ENCODE measurements around the gene DSTYK.

DSTYK gene, protein sequence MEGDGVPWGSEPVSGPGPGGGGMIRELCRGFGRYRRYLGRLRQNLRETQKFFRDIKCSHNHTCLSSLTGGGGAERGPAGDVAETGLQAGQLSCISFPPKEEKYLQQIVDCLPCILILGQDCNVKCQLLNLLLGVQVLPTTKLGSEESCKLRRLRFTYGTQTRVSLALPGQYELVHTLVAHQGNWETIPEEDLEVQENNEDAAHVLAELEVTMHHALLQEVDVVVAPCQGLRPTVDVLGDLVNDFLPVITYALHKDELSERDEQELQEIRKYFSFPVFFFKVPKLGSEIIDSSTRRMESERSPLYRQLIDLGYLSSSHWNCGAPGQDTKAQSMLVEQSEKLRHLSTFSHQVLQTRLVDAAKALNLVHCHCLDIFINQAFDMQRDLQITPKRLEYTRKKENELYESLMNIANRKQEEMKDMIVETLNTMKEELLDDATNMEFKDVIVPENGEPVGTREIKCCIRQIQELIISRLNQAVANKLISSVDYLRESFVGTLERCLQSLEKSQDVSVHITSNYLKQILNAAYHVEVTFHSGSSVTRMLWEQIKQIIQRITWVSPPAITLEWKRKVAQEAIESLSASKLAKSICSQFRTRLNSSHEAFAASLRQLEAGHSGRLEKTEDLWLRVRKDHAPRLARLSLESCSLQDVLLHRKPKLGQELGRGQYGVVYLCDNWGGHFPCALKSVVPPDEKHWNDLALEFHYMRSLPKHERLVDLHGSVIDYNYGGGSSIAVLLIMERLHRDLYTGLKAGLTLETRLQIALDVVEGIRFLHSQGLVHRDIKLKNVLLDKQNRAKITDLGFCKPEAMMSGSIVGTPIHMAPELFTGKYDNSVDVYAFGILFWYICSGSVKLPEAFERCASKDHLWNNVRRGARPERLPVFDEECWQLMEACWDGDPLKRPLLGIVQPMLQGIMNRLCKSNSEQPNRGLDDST

DNA sequence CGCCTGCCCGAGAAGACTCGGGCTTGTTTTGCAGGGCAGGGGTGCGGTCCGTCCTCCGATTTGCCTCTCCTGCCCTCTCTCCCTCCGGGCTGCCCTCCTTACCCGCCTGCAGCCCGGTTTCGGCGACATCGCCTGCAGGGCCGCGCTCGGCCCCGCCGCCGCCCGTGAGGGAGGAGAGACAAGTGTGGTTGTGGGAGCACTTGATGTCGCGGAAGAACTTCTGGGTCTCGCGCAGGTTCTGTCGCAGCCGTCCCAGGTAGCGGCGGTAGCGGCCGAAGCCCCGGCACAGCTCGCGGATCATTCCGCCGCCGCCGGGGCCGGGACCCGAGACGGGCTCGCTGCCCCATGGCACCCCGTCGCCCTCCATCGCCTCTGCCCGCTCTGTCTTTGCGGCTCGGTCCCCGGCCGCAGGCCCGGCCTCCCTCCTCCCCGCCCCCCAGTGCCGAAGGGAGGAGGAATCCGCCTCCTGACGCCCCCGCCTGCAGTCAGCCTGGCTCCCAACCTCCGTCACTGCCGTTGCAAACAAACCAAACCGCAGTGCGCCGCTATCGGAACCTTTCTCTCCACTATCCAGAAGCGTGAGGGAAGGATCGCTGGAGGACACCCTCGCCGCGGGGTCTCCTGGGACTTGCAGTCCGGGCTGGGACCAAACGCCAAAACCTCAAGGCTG, at the start of gene DSTYK:
TSS of gene DSTYK (minus strand) at position 534 of the 670 bp plus-strand sequence. CDS start at position 367, 167 bp downstream.
- DNase-seq (ENCODE audit: low spot score): peak; percentile 95

DNA sequence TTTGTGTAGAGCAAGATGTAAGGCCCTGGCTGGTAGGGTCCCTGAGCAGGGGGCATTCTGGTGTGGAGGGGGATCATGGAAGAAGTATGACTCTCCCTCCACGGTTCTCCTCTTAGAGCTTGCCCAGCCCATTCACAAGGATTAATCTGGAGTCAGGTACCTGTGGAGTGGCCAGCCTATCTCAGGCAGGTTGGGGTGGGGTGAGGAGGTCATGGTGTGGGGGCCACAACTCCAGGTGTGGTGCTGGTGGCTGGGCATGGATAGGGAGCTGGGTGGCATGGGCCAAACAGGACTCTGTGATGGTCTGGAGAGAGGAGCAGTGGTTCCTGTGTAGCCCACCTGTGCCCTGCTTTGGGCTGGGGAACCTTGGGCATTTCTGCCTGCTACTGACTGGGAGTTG, 48.5 kb upstream of the DSTYK start:
- no peak for DNase-seq (ENCODE audit: low spot score)

DNA sequence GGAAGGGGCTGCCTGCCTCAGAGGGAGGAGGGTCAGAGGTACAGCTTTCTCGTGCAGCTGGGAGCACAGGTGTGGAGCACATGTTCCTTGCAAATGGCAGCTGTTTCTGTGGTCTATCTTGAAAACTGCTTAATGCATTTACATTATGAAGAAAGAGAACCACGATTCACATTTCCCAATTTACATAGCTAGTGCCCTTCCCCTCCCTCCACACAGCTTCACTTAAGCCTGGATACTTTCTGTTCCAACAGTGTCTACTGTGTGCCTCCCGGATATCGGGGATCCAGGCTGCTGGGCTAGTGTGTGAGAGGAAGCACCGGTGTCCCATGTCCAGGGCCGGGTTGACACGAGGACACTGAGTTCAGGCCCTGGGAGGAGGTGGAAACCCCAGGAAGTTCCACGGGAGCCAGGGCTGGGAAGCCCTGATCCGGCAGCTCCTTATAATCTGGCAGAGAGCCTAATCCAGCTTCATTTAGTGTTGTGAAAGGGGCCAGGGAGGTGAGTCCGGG, 47.9 kb upstream of the DSTYK start:
- no peak for DNase-seq (ENCODE audit: low spot score)

DNA sequence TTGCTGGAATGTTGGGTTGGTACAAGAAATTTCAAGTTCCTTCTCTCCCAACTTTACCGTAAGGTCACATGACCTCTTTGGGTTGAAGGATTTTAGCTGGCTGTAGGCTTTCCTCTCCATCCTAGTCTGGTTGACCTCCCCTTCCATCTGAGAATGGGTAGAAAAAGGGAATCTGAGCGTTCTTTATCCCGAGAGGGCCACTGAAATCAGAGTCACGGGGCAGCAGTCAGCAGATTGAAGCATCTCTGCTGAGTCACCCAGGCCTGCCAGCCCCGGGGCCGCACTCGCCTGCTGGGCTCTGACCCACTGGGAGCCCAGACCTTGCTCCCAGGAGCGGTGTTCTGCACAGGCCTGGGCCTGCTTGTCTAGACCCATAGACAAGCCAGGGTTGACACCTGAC, 47.2 kb upstream of the DSTYK start:
- peak; percentile 40 for DNase-seq (ENCODE audit: low spot score)

DNA sequence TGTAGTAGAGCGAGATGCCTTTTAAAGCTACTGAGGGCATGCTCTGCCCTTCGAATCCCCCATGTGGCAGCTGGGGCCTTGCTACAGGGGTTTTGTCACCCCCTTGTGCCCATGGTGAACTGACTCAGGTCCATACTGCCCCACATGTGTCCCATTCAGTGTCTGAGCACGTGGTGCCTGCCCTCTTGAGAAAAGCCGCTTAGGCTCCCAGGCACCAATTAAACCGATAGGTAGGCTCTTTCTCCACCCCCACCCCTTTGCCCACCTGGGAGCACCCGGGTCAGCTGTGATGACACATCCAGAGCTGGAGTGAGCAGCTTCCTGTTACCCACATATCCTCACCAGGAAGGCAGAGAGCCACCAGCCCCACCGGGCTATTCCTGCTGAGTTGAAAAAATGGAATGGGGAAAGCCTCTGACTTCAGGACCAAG, 46.8 kb upstream of the DSTYK start:
- DNase-seq (ENCODE audit: low spot score): peak; percentile 46

DNA sequence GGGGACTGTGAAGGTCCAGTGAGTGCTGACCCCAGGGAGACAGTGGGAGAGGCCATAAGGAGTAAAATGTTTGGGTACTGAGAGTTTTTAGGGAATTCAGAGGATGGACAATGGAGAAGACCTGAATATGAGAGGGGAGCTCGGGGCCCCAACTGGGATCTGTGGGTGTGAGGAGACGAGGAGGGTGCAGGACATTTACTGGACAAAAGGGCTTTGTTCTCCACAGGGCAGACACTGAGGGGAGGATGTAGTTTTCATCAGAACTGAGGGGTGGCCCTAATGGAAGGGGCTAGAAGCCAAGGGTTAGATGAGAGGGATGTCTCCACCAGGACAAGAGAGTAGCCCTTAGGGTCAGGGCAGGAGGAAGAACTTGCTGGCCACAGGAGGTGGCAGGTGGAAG, 46.2 kb upstream of the DSTYK start:
- DNase-seq (ENCODE audit: low spot score): no peak

DNA sequence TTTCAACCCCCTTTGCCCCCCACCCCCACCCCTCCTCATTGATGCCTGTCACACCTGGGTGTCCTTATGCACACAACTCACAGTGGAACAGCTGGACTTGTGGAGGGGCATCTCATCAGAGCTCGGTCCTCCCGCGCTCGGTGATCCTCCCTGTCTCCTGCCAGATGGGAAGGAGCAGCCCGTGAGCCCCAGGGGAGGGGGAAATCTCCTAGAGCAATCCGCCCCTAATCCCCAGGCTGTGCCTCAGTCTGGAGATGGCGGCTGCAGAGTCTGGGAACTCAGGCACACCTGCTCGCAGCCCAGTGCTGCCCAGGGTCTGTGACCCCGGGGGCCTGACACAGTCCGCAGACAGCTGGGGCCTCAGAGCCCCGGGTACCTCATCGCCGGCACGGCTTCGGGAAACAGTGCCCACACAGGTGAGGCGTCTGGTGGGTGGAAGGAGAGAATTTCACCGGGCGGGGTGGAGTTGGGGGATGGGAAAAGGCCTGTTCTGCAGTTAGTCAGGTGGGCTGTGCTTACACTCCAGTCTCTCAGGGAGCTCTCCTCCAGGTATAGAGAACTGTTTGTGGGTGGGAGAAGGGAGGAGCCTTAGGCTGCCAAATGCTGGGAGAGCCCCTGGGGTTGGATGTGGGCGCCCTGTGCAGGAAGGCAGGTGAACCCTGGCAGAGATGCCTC, 45.6 kb upstream of the DSTYK start:
- no peak for DNase-seq (ENCODE audit: low spot score)

DNA sequence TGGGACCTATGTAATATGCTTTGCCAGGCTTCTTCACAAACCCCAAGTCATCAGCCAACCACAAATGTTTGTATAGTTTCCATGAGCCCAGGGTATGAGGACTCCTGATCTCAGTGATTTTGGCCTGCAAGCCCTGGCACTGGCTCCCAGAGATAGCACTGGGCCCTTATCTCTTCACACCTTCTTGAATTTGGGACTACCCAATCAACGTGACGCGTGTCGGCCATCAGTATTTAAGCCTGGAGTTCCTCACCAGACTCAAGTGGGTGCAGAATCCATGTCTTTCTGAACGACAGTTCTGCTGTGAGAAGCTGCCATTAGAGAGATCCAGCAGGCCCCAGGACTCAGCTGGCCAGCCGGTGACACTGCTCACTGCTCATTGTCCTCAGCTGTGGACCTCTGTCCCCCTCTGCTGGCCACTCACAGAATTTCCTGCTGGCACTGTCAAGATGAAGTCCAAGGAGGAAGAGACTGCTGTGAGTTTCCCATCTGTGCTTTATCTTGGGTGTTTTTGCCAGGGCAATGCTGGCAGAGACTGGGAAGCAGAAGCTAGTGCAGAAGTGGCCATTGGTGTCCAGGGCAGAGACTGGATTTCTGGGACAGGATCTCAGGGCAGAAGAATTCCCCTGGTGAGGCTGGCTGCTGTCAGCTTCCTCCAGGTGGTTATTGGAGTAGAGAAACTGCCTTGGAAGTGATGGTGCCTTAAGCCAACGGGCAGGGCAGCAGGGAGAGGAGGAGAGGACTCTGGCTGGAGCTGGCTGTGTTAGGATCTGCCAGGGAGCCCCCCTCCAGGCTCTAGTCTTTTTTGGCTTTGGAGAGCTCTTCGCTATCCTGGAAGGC, 44.7 kb upstream of the DSTYK start:
- DNase-seq (ENCODE audit: low spot score): peak; percentile 91

DNA sequence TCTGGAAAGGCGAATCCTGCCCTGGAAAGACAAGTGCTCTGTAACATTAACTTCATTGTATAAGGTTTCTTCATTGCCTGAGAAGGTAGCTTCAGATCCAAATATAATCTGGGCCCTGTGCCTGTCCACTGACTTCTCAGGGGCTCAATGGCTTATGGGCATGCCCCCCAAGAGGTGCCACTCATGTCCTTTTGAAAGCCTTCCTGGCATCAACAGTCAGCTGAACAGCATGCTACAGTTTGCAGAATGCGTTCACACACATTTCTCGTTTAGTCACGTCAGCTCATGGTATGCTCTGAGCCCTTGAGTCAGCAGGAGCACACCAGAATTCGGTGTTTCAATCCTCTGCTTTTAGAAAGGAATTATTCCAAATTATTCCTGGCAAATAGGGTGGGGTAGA, 40.1 kb upstream of the DSTYK start:
- DNase-seq (ENCODE audit: low spot score): no peak

DNA sequence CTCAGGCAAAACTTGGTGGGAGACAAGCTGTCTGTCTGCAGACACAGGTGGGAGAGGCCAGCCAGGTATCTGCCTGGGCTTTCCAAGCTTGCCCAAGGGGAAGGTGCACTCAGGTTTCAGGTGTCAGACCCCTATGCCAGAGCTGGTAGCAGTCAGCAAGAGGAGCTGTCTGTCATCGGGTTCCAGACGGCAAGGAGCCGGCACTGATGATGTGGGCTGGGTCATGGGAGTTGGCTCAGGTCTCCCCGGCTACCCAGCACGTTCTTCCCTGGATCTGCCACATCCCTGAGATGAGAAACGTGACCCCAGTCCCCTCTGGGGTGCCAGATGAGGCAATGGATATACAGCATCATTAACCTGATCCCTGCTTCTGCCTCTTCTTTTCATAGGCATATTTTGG, 39.2 kb upstream of the DSTYK start:
- DNase-seq (ENCODE audit: low spot score): no peak

DNA sequence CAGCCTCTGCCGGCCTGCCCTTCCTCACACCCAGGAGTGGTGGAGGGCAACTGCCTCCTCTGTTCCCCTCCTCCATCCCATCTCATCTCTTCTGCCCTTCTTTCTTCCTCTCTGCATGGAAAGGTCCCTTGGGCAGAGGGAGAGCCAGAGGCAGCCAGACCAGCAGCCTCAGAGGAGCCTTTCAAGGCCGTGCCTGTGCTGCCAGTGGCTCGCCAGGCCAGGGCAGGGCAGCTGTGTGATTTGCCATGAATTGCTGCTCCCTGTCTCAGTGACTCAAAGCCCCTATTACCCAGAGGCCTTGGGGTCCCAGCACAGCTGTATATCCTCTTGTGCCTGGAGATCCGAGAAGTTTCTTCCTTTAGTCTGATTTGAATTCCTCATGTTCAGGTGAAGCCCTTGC, 38.1 kb upstream of the DSTYK start:
- no peak for DNase-seq (ENCODE audit: low spot score)

DNA sequence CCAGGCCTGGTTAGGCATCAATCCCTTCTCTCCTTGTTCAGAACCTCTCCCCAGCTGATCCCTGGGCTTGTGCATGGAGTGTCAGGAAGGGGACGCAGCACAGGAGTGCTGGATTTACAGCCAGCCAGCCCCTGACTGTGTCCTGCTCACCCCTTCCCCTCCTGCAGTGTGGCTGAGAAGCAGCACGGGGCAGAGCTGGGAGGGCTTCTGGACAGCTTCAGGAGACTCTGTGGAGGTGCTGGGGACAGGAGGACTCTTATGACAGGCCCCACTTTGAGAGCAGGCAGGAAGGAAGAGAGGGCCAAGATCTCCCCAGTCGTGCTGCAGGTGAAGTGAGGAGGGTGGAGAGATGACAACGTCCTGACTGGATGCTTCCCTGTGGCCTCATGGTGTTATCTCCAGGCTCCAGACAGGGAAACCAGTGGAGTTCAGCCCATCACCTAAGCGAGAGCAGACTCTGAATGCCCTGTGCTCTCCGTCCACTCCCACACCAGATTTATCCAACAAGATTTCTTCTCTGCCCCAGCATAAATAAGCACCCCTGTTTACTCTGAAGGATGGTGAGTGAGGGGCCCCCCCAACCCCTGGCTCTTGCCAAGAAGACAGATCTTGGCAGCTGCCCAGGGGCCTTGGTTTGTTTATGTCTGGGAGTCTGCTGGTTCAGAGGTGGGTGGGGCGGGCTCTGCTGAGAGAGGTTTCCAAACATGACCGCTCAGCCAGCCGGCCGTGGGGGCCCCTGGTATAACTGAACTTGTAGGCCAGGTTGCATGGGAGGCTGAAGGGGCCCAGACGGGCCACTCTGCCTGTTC, 37.5 kb upstream of the DSTYK start:
- no peak for DNase-seq (ENCODE audit: low spot score)

DNA sequence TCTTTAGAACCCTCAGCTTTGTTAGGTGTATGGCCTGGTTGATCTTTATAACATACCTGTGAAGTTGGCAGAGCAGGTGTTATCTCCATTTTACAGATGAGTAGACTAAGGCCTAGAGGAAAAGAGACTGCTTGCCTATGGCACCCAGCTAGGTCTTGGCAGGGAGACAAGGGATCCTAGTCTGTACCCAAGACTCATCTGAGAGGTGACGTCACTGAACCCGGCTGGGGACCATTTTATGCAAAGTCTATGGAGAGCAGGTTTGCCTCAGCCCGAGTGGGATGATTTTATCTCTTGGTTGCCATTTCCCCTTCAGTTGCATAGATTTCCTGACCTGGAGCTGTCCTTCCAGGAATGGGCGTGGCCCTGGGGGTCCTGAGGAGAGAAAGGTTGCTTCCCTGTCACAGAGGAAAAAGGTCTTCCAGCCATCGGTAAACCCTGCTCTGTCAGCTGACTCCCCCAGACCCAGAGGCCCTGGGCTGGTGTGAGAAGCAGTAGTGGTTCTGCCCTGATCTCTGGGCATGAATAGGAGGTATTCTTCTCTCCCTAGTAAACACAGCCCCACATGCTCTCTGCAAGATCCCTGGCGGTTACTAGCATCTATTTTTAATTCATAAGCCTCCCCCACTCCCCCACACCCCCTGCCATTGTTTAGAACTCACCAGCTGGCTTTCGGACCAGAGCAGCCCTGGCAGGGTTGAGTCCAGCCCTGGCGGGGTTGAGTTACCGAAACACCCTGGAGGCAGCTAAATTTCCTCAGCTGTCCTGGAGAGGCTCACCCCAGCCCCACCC, 35.8 kb upstream of the DSTYK start:
- no peak for DNase-seq (ENCODE audit: low spot score)

DNA sequence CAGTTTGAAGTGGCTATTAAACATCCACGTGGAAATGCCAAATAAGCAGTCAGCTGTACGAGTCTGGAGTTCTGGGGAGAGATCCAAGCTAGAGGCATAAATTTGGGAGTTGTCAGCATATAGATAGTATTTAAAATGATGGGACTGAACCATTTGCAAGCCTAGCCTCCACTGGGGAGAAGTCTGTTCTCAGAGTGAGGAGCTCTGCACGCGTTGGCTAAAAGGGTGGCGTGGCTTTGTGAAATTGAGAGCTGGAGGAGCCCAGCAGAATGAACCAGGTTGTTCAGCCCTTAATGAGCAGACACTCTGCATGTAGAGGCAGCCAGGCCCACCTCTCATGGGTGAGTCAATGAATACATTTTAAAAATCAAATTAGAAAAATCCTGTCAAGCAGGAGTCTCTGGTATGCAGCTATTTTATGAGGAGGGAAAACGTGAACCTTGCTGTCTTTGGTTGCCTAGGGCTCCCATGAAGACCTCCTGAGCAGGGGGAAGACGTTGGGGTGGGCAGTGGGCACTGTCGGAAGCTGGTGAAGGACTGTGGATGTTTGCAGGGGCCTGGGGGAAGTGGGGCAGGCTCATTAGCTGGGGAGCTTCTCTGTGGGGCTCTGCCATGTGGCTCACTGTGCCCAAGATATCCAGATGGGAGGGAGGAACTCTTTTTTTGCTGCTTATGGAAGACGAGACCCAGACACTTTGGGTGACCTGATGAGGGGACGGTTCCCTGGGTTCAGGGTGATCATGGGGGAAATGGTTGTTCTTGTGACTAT, 35.0 kb upstream of the DSTYK start:
- no peak for DNase-seq (ENCODE audit: low spot score)

DNA sequence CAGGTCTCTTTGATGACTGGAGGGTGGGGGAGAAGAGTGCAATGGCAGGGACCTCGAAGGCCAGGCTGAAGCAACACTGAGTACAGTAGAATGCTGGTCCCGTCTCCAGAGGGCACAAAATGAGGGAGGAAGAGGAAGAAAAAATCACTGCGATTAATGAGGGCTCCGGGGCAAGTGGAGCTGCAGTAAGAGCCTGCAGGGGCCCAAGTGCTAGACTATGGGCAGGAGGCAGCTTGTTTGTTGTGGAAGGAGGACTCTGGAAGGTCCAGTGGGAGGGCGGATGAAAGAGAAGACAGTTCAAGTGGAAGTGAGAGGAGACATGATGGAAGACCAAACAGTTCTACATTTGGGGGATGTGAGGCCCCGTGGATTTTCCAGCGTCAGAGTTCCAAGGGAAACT, 33.6 kb upstream of the DSTYK start:
- no peak for DNase-seq (ENCODE audit: low spot score)

DNA sequence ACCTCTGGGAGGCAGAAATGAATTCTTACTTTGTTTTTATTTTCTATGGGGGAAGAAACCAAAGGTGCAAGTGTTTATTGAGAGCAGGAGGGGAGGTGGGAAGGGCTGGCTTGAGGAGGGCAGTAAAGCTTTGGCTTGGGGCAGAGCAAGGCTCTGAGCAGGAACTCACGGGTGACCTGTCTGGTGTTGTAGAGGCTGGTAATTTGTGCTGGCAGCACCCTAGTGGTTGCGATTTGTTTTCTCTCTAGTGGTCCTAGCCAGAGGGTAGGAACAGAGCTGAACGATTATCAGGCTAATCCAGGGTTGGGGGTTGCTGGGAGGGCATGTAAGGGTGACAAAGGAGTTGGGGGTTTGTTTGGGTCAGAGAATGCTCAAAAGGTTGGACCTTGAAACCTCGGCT, 32.9 kb upstream of the DSTYK start:
- DNase-seq (ENCODE audit: low spot score): no peak

DNA sequence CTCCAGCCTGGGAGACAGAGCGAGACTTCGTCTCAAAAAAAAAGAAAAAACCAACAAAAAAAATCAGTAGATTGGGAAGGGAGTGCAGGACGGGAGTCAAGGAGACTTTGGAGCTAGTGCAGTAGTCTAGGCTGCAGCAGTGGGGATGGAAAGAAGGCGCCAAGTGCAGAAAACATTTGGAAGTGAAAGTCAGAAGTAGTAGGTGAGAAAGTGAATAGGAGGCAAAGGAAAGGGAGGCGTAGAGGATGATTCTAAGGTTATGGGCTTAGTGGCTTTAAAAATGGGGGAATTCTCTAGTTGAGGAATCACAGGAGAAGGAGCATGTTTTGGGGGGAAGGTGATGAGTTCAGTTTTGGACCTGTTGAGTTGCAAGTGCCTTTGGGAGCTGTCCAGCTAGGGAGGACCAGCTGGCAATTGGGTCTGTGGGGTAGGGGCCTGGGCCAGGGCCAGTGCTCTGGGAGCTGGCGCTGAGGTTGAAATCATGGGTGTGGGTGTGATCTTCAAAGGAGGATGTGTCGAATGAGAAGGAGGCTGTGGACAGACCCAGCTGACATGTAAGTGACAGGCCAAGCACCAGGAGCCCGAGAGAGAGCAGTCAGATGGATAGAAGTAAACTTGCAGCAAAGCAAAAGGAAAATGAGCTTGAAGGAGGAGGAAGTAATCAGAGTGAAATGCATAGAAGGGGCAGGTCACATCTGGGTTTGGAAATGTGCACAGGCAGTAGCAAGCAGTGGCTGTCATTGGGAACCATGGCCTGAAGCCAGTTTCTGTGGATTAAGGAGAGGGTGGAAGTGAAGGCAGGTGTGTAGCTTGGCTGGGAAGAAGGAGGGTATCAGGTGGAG, 32.1 kb upstream of the DSTYK start:
- no peak for DNase-seq (ENCODE audit: low spot score)

Measured in GM03348 (cell line).